Liver (tissue), 9 donors: ENCODE measurements around the gene CORO2B. TPM values are rescaled to one million over a fixed set of nuclear protein-coding genes. Genes with fewer than 3 reads are reported as not detected.

Source experiments
- DNase-seq: peaks from one replicate; pipeline ENCODE4 v3.0.0-alpha.2; 2017; ENCODE audit warnings: low spot score
- H3K27ac ChIP-seq, 2 donors: one replicate each; pipeline ENCODE4 v1.7.0; 2013; ENCODE audit warnings: inconsistent platforms in 2 of 2, low read length in 2 of 2, control low read depth in 1 of 2, low read depth in 1 of 2, mild to moderate bottlenecking in 1 of 2
- H3K27me3 ChIP-seq, 4 donors: one replicate each; pipeline versions ENCODE4 v1.6.1 to v1.7.0; 2013; ENCODE audit warnings: low read length in 3 of 4, inconsistent platforms in 1 of 4, mild to moderate bottlenecking in 1 of 4, moderate library complexity in 1 of 4; ENCODE audit not compliant: control insufficient read depth in 4 of 4, insufficient read depth in 4 of 4
- H3K36me3 ChIP-seq, 4 donors: one replicate each; pipeline versions ENCODE4 v1.6.1 to v1.7.0; 2013; ENCODE audit warnings: low read length in 3 of 4, mild to moderate bottlenecking in 3 of 4, low read depth in 1 of 4, moderate library complexity in 1 of 4; ENCODE audit not compliant: control insufficient read depth in 4 of 4, insufficient read depth in 3 of 4
- H3K4me1 ChIP-seq, 4 donors: one replicate each; pipeline versions ENCODE4 v1.6.1 to v1.7.0; 2013; ENCODE audit warnings: low read length in 3 of 4, mild to moderate bottlenecking in 3 of 4, moderate library complexity in 1 of 4; ENCODE audit not compliant: control insufficient read depth in 4 of 4, insufficient read depth in 4 of 4
- H3K4me3 ChIP-seq, 3 donors: one replicate each; pipeline versions ENCODE4 v1.6.1 to v1.7.0; 2013; ENCODE audit warnings: low read length in 3 of 3, control low read depth in 1 of 3, low read depth in 1 of 3, mild to moderate bottlenecking in 1 of 3
- H3K9ac ChIP-seq, 2 donors: one replicate each; pipeline ENCODE4 v1.7.0; 2013; ENCODE audit warnings: low read length in 2 of 2, mild to moderate bottlenecking in 2 of 2, moderate library complexity in 2 of 2, control low read depth in 1 of 2, low read depth in 1 of 2
- H3K9me3 ChIP-seq, 4 donors: one replicate each; pipeline versions ENCODE4 v1.6.1 to v1.7.0; 2013; ENCODE audit warnings: low read length in 3 of 4; ENCODE audit not compliant: control insufficient read depth in 4 of 4
- ATF3 ChIP-seq: IDR thresholded peaks from 2 replicates; pipeline ENCODE4 v1.6.1; 2016; ENCODE audit warnings: antibody characterized with exemption
- CTCF ChIP-seq: fragments of 150-350 bp; IDR thresholded peaks from 2 replicates; pipeline ENCODE4 v1.5.1; 2017; ENCODE audit warnings: improper control_type of control experiment, low read depth, low read length; ENCODE audit not compliant: missing input control
- EGR1 ChIP-seq, 2 donors: IDR thresholded peaks; 2 replicates each; pipeline ENCODE4 v1.6.1; 2016 to 2018; ENCODE audit warnings: antibody characterized with exemption in 2 of 2, low read depth in 2 of 2
- FOXA1 ChIP-seq: IDR thresholded peaks from 2 replicates; pipeline ENCODE4 v1.6.1; 2016; ENCODE audit warnings: antibody characterized with exemption
- FOXA2 ChIP-seq: IDR thresholded peaks from 2 replicates; pipeline ENCODE4 v1.6.1; 2016; ENCODE audit warnings: antibody characterized with exemption
- GABPA ChIP-seq, 2 donors: IDR thresholded peaks in 1 of 2; conservative IDR thresholded peaks in 1 of 2; 2 replicates each; pipeline ENCODE4 v1.6.1; 2016; ENCODE audit warnings: antibody characterized with exemption in 2 of 2, mild to moderate bottlenecking in 1 of 2, moderate library complexity in 1 of 2
- HNF4A ChIP-seq, 2 donors: conservative IDR thresholded peaks; 2 replicates each; pipeline ENCODE4 v1.6.1; 2016; ENCODE audit warnings: antibody characterized with exemption in 2 of 2, mild to moderate bottlenecking in 2 of 2
- JUND ChIP-seq, 2 donors: IDR thresholded peaks; 2 replicates each; pipeline ENCODE4 v1.6.1; 2016; ENCODE audit warnings: antibody characterized with exemption in 2 of 2
- MAX ChIP-seq: IDR thresholded peaks from 2 replicates; pipeline ENCODE4 v1.6.1; 2016; ENCODE audit warnings: antibody characterized with exemption
- NR2F2 ChIP-seq: IDR thresholded peaks from 2 replicates; pipeline ENCODE4 v1.6.1; 2016; ENCODE audit warnings: antibody characterized with exemption
- RAD21 ChIP-seq, 2 donors: IDR thresholded peaks; 2 replicates each; pipeline ENCODE4 v1.6.1; 2016; ENCODE audit warnings: antibody characterized with exemption in 2 of 2, mild to moderate bottlenecking in 2 of 2
- REST ChIP-seq: IDR thresholded peaks from 2 replicates; pipeline ENCODE4 v1.6.1; 2016; ENCODE audit warnings: antibody characterized with exemption, mild to moderate bottlenecking
- RXRA ChIP-seq, 2 donors: IDR thresholded peaks; 2 replicates each; pipeline ENCODE4 v1.6.1; 2017 to 2018; ENCODE audit warnings: antibody characterized with exemption in 2 of 2, mild to moderate bottlenecking in 1 of 2
- TAF1 ChIP-seq: conservative IDR thresholded peaks from 2 replicates; pipeline ENCODE4 v1.6.1; 2016; ENCODE audit warnings: antibody characterized with exemption, mild to moderate bottlenecking
- ZBTB33 ChIP-seq: IDR thresholded peaks from 2 replicates; pipeline ENCODE4 v1.6.1; 2016; ENCODE audit warnings: antibody characterized with exemption
- WGBS: extraction: QIAGEN DNeasy Blood & Tissue Kit; methylation state at CpG from one replicate; pipeline ENCODE4 v1.1.7; 2013; 5-methylcytosine and 5-hydroxymethylcytosine counted together
- polyA plus RNA-seq, 2 donors: library from polyadenylated mRNA; stranded (reverse) in 1 of 2; unstranded in 1 of 2; fragments of 200-250 nt in 1 of 2; fragments of >200 nt in 1 of 2; fragmentation: Nextera tagmentation in 1 of 2; extraction: Ambion mirVana in 1 of 2; gene quantifications; one replicate each; pipeline versions ENCODE4 v1.2.1 to v1.2.3, GENCODE V29; 2013 to 2015
- total RNA-seq, 2 donors: library from RNA; depleted of rRNA; stranded (reverse); fragments of >200 nt; gene quantifications; one replicate each; pipeline ENCODE4 v1.2.3, GENCODE V29; 2014
- donor health status: healthy.
- donor health status: healthy.
- donor health status: healthy.
- donor health status: healthy.
- donor health status: healthy.

Gene CORO2B
- total and polyA plus RNA-seq, 4 donors, result 0.15 to 0.65 (median 0.52) TPM

GRCh38 chr15:68681836-68682235 is 103.0 kb downstream of the CORO2B start (continued):
- TF ChIP-seq ZBTB33 (no peak), JUND (IDR thresholded peaks at IDR 0.05) (no peak), FOXA2 (no peak), EGR1 (IDR thresholded peaks at IDR 0.05; ENCODE audit: low read depth in 2 of 2) (no peak), NR2F2 (no peak), TAF1 (no peak), RAD21 (IDR thresholded peaks at IDR 0.05) (no peak), ATF3 (no peak)

- Histone ChIP-seq H3K9me3 (no peaks in the 10 kb centered on the region), H3K4me1 (no peaks in the 10 kb centered on the region), H3K27ac (no peak overlapping the region), H3K36me3 (no peaks in the 10 kb centered on the region), H3K27me3 (no peaks in the 10 kb centered on the region), H3K9ac (no peak overlapping the region), H3K4me3 (no peak overlapping the region)
- no peak for DNase-seq
- no peak for TF ChIP-seq NR2F2
- no peak for TF ChIP-seq FOXA1
- TF ChIP-seq JUND (IDR thresholded peaks at IDR 0.05), result no peak
- no peak for TF ChIP-seq HNF4A (conservative IDR thresholded peaks at IDR 0.05)
- TF ChIP-seq EGR1 (IDR thresholded peaks at IDR 0.05; ENCODE audit: low read depth in 2 of 2), result no peak
- TF ChIP-seq RXRA (IDR thresholded peaks at IDR 0.05), result no peak
- TF ChIP-seq REST, result no peak
- 67% methylated on average over 5 of the region's 5 CpGs for WGBS
Measured at GRCh38 chr15:68682330-68682729, 103.5 kb downstream of the CORO2B start.

- Histone ChIP-seq H3K4me1 (no peaks in the 10 kb centered on the region), H3K4me3 (no peak overlapping the region), H3K27ac (no peak overlapping the region), H3K9me3 (no peaks in the 10 kb centered on the region), H3K27me3 (no peaks in the 10 kb centered on the region), H3K36me3 (no peaks in the 10 kb centered on the region), H3K9ac (no peak overlapping the region)
- no peak for DNase-seq
- 89% methylated on average over 8 of the region's 8 CpGs for WGBS
- TF ChIP-seq EGR1 (IDR thresholded peaks at IDR 0.05; ENCODE audit: low read depth in 2 of 2) (no peak), CTCF (no peak), FOXA1 (no peak), REST (no peak), ATF3 (no peak), RXRA (IDR thresholded peaks at IDR 0.05) (no peak), TAF1 (no peak), NR2F2 (no peak), HNF4A (conservative IDR thresholded peaks at IDR 0.05) (no peak), GABPA (IDR thresholded peaks at IDR 0.05 in 1 of 2, conservative IDR thresholded peaks at IDR 0.05 in 1 of 2) (no peak), MAX (no peak), RAD21 (IDR thresholded peaks at IDR 0.05) (no peak)
Measured at GRCh38 chr15:68683026-68683425, 104.2 kb downstream of the CORO2B start.
